ENCODE data around the gene CCDC73.
"Not testable (repeated sequence)": the region's sequence is repeated elsewhere in the genome, so short reads cannot be mapped to it uniquely, and the experiment has no call there.

Gene CCDC73

GRCh38 chr11:32704775-32705174 is 89.7 kb downstream of the CCDC73 start:
- no peak for DNase-seq

GRCh38 chr11:32704261-32704660 is 90.2 kb downstream of the CCDC73 start:
- DNase-seq = no peak

GRCh38 chr11:32701616-32702015 is 92.8 kb downstream of the CCDC73 start:
- peak; percentile 6 to 56 (median 55) for DNase-seq

GRCh38 chr11:32698579-32698978 is 95.9 kb downstream of the CCDC73 start:
- no peak for DNase-seq

GRCh38 chr11:32671051-32671450 is 123.4 kb downstream of the CCDC73 start:
- no peak for DNase-seq

- peak in 1 of 3 donors; percentile 7 for DNase-seq
Observed at GRCh38 chr11:32659672-32660071, 134.8 kb downstream of the CCDC73 start.

GRCh38 chr11:32658639-32659406 is 135.6 kb downstream of the CCDC73 start:
- peak; percentile 7 to 68 (median 45) for DNase-seq

- no peak for DNase-seq
Observed at GRCh38 chr11:32643526-32643925, 150.9 kb downstream of the CCDC73 start.

GRCh38 chr11:32641361-32641760 is 153.1 kb downstream of the CCDC73 start:
- no peak for DNase-seq

GRCh38 chr11:32635819-32636218 is 158.6 kb downstream of the CCDC73 start:
- no peak for DNase-seq

- peak in 1 of 3 donors; percentile 3 for DNase-seq
Observed at GRCh38 chr11:32630844-32631243, 163.6 kb downstream of the CCDC73 start.

- no peak for DNase-seq
Observed at GRCh38 chr11:32616903-32617302, 177.6 kb downstream of the CCDC73 start.

GRCh38 chr11:32615422-32615821 is 179.0 kb downstream of the CCDC73 start:
- DNase-seq = peak; percentile 5 to 32 (median 31)

GRCh38 chr11:32613500-32614151 is 180.8 kb downstream of the CCDC73 start:
- DNase-seq = no peak

- DNase-seq = no peak
Observed at GRCh38 chr11:32610797-32611352, 183.6 kb downstream of the CCDC73 start.

GRCh38 chr11:32608826-32609225 is 185.6 kb downstream of the CCDC73 start:
- DNase-seq = not testable (repeated sequence)

GRCh38 chr11:32606220-32606619 is 188.2 kb downstream of the CCDC73 start:
- no peak for DNase-seq

- DNase-seq = peak in 1 of 3 donors; percentile 13
Observed at GRCh38 chr11:32602657-32603415, 191.6 kb downstream of the CCDC73 start.

- DNase-seq = no peak
Observed at GRCh38 chr11:32597921-32598320, 196.5 kb downstream of the CCDC73 start.

GRCh38 chr11:32596114-32596513 is 198.3 kb downstream of the CCDC73 start:
- DNase-seq = not testable (repeated sequence)

- peak; percentile 32 to 46 (median 44) for DNase-seq
Observed at GRCh38 chr11:32594272-32594671, 200.2 kb downstream of the CCDC73 start.

- DNase-seq = peak; percentile 13 to 27 (median 20)
Observed at GRCh38 chr11:32586576-32587190, 207.8 kb downstream of the CCDC73 start.

GRCh38 chr11:32584921-32585320 is 209.5 kb downstream of the CCDC73 start:
- DNase-seq = no peak
